HG03439 (cell line): ENCODE measurements around the gene CLSTN2.

ENCODE experiments used
- ATAC-seq: cut with Tn5 transposase; IDR thresholded peaks from one replicate; pipeline ENCODE4 v1.9.1; 2021; ENCODE audit warnings: mild to moderate bottlenecking, moderate library complexity; ENCODE audit not compliant: unreplicated experiment

CLSTN2 gene

DNA sequence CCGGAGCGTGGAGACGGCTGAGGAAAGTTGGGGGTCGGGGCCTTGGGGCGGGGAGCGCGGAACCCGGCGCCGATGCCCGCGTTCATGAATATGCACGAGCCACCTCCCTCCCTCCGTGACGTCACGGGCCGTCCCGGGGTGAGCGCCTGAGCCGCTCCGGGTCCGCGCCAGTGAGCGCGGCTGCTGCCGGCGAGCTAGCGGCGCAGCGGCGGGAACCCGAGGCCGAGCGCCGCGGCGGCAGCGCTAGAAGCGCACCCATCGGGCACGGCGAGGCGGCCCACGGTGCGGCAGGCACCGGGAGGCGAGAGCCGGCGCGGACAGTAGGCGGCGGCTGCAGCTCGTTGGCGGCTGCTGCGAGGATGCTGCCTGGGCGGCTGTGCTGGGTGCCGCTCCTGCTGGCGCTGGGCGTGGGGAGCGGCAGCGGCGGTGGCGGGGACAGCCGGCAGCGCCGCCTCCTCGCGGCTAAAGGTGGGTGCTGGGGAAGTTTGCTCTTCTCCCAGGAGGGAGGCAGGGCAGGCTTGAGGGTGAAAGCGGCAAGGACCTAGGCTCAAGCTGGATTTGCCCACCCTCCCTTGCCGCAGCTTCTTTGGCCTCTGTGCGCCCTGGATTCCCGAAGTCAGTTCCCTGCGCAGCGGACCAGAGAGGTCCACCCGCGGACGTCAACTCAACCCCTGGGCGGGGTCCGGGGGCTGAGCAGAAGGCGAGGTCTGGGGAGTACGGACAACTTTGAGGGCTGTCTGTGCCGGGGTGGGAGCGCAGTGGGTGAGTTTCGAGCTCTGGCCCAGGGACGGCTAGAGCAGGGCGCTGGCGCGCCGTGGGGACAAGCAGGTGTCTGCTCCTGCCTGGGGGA lies at the start of gene CLSTN2:
Gene CLSTN2 (plus strand): TSS at position 170 of the 850 bp plus-strand sequence.
- ATAC-seq, result peak; percentile 66

DNA sequence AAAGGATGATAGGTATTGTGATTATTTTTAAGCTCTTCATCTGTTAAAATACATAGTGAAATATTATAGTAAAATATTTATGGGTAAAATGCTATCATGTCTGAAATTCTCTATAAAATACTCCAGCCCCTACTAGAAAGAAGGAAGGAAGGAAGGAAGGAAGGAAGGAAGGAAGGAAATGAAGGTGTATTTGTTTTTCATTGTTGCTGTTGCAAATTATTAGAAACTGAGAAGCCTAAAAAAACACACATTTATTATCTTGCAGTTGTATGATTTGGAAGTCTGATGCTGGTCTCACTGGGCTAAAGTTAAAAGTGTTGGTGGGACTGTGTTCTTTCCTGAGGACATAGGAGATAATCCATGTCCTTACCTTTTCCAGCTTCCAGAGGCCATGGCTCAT lies 47.6 kb upstream of the CLSTN2 start:
- ATAC-seq, result no peak

DNA sequence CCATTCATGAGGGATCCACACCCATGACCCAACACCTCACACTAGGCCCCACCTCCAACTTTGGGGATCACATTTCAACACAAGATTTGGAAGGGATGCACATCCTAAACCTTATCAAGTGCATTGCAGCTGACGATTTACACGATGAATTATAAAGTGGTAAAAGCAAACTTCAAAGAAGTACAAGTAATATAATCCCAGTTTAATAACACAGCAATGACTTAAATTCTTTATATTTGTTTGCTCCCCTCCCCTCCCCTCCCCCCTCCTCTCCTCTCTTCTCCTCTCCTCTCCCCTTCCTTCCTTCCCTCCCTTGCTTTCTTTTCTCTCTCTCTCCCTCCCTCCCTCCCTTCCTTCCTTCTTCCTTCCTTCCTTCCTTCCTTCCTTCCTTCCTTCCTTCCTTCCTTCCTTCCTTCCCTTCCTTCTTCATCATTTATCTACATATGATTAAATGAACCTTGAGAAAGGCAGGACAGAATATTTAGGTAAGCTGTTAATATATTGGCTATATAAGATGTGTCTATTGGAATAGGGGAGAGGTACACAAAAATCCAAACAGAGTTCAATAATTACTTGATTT lies 46.3 kb upstream of the CLSTN2 start:
- ATAC-seq, result no peak

DNA sequence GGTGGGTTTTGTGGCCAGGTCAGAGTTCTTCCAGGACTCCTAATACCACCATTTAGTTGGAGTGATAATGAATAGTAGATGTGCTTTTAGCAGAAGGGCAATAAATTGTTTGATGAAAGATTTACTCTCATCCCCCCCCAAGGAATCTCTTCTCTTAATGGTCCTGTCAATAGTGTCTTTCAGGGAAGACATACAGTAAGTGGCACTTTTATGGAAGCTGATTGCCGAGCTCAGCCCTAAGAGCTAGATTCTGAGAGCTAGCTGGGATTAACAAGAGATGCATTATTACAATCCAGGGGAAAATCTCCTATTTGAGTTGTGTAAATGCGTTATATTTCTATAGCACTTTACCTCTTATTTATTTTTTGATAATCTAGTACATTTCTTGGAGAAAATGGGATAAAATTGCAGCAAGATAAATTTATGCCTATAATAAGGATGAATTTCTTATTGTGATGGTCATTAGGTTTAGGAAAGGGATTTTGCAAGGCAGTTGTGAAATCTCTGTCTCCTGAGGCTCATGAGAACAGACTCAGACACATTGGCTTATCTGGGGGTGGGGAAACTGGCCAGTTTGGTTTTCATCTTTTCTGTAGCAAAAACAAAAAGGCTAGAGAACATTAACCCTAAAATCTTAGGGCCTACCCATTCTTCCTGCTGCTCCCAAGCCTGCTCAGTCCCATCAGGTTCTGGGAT lies 41.6 kb upstream of the CLSTN2 start:
- no peak for ATAC-seq

DNA sequence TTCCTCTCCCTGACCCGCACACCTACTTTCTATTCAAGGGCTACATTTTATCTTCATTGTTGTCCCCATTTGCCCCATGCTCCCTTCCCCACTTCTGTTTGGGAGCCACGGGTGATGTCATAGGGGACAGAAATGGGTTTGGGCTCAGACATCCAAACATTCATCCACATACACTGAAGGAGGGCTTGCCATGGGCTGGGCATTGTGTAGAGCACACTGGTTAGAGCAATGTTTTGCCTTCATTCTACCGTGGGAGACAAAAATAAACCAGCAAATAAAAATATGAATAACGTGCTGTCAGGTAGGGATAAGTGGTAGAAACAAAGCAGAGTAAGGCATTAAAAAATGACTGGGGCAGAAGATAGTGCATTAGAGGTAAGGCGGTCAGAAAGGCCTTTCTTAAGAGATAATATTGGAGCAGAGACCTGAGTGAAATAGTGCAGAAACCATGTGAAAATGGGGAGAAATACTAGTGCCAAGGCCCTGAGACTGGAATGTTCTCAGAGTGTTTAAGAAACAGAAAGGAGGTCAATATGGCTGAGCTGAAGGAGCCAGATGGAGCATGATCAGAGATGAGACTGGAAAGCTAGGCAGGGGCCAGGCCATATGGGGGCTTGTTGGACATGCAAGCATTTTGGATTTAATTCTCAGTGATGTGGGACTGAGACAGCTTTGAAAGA lies 40.9 kb upstream of the CLSTN2 start:
- ATAC-seq, result no peak

DNA sequence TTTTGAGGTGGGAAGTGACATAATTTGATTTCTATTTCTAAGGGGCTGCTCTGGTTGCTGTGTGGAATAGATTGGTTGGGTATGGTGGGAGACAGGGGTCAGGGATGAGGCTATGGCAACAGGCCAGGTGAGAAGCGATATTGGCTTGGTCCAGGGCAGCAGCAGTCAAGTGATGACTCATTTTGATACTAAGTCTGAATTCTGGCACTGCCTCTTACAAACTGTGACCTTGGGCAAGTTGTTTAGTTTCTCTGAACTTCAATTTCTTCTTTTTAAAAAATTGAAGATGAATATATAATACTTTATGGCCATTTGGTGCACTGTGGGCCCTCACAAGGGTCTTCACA lies 40.4 kb upstream of the CLSTN2 start:
- no peak for ATAC-seq

DNA sequence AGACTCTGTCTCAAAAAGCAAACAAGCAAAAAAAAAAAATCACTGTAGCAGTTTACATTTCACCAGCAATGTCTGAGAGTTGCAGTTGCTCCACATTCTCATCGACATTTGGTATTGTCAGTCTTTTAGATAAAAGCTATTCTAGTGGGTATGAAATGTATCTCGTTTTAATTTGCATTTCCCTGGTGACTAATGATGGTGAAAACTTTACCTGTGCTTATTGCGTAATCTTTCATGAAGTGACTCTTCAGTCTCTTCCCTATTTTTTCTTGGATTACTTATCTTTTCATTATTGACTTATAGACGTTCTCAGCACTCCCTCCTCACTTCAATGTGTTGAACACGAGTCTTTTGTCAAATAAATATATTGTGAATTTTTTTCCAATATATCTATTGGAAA lies 37.2 kb upstream of the CLSTN2 start:
- no peak for ATAC-seq

DNA sequence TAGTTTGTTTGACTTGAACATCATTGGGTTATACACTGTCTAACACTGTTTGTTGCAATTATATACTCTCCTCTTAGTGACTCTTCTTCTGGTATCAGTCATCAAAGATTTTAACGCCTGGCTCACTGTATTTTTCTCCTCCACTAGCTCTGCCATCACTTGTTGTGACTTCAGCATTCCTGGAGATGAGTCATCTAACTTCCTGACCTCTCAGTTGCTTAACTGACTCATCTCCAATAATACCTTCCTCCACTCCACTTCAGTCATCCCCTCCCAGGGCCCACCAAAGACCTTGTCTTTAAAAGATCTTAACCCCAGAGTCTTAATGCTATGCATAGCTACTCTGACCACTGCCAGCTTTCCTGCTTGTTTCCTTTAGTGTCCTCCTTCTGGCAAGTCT lies 28.6 kb upstream of the CLSTN2 start:
- no peak for ATAC-seq

DNA sequence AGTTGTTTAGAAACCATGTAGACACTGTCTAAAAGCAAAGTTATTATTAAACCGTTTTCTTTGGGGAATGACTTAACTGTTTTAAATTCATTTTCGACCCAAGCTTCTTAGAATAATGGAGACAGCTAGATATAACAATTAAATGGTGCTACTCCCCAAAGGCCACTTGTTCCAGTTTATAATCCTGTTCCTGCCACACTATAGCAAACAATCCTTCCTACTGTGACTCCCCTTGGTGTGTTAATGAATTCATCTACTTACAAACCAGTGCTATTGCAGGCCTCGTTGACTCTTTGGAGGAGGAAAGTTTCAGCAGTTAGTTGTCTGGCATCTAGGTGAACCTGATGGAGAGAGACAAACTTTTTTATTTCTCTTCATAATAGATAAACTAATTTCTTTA lies 25.2 kb upstream of the CLSTN2 start:
- ATAC-seq, result no peak

DNA sequence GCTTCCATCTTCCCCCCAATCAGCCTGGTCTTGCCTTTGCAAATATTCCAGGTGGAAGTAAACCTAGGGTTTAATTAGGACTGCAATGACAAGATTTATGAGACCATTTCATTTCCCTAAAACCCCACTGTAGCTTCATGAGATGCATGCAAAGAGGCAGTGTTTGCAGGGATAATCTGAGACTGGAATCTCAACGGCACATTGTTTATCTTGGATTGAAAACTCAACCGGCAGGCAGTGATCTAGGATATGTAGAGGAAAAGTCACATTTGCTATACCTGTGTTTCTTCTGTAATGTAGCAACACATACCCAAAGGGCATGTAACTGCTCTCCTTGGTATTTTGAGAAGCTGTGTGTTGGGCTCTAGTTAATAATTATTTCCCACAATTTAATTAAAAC lies 18.7 kb upstream of the CLSTN2 start:
- no peak for ATAC-seq

DNA sequence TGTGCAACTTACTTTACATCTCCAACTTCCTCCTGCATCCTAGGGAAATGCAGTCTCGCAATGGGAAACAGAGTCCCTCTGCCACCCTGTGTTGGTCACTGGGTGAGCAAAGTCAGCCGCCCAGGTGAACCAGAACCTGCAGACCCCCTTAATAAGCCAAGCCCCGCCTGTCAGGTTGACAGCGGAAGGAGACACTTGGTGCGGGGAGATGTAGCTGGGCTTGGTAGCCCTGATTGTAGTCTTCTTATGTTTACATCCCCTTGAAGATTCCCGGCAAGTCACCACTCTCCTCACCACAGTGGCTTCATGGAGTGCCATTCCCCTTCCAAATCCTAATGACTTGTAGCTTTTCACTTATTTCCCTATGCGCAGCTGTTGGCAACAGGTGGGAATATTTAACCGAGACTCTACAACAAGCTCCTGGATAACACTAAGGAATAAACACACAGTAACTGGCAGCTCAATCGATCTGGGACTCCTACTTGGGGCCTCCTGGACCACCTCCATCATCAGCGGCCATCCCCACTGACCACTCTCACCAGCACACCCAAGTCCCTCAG lies 17.7 kb upstream of the CLSTN2 start:
- no peak for ATAC-seq

DNA sequence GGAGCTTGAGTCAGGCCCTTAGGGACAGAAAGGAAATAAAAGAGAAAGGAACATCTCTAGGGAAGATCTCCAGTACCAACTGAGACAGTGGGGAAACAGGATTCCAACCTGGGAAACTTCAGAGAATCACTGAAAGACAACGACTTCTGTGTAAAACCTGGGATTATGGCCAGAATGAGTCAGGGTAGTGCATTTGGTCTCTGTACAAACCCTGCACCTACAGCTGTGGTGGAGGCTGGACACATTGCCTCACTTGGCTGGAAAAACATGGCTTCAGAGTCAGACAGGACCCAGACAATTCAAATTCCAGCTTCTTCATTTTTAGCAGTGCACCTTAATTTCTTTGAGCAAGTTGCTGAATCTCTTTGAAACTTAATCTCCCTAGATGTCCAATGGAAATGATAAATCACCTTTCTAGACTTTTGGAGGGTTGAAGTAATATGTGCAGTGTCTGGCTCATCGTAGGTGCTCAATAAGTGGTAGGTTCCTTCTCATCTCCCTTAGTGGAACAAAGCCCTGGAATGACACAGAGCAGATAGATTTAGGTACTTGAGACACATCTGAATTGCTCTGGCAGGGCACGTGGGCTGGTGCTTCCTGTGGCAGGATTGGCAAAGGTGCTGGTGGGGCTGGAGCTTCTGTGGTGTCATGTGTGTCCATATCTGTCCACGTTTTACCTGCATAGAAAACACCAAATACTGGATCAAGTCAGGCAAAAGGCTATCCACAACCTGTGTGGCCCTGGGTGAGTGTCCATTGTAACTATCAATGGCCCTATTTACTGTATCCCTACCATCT lies 6.1 kb upstream of the CLSTN2 start:
- no peak for ATAC-seq

DNA sequence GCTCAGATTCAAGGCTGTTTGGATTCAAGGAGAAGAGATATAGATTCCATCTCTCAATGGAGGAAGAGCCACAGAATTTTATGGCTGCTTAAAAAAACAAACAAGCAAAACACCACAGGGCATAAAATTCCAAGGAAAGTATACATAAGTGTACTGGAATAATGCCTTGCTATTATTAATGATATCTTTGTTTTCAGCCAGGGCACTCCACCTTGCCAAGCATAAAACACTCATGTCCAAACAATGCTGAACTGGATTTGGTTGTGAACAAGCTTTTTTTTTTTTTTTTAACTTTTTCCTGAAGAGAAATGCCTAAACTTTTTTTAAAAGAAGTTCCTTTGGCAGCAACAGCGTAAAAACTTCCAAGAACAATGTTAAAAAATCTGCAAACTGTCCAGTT lies 4.8 kb upstream of the CLSTN2 start:
- no peak for ATAC-seq

DNA sequence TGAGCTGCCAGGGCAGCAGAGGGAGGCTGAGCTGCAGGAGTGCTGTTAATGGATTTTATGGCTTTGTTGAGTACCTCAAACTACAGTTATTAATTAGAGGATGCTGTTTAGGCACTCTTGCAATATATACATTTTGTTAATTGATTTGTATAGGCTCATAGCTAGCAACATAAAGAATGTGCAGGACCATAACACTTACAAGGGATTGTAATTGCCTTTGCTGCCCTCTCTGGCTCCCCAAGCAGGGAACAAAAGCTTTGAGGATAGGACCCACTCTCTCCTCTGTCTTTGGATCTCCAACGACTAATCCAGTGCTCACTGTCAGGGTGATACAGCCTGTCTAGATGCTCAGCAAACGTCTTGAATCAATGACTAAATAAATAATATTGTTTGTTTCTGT lies 1.2 kb upstream of the CLSTN2 start:
- no peak for ATAC-seq

DNA sequence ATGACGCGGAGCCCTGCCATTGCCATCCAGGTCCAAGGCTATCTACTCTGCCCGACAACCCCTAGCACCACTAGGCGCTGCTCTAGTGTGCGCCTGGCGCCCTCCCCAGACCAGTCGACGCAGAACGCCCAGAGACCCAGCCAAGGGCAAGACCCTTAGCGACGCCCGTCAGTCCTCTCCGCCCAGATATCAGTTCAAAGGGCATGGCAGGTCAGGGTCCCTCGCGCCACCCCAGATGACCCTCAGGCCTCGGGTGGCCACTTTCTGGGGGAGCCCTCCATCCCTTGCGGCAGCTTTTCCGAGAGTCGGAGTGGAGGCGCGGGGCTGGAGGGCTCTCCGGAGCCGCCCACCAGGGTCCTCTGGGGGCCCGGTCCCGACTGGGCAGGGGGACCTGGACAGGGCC lies 371 bp upstream of the CLSTN2 start:
- peak; percentile 30 for ATAC-seq

DNA sequence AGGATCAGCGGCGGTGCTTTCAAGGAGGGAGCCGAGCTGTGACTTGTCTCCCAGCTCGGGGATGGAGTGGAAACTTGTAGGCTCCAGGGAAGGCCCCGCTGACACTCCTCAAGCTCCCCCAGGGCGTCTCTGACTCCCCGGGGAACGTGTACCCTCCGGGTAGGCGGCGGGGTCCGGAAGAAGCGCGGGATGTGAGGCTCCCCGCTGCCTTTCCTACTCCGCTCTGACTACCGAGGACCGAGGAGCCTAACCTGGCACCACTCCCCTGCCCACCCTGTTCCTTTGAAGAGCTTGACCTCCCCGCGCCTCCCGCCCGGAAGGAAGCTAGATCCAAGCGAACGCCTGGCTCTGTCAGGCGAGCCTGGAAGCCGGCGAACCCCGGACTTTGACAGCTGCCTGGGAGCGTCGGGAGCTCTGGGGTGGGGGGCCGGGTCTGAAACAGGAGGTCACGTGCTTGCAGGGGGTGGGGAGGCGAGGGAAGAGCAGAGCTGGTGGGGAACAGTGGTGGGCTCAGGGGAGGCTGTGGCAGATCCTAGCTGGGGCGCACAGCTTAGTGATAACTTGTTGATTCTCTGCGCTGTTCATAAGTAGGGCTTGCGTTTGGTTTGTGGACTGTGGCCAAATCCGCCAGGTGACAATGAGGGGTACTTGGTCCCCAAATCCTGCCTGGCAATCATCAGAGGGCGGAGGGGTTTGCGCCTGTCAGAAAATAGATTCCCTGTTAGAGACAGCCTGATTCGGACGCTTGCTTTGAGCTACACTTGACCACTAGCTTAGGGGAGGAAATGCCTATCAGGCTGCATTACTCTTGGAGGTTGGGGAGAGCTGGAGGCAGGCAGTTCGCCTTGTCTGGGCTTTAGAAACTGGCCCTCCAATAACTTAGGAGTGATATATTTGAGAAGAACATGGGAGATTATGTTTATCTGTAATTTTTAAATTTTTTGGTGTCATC lies 1.2 kb downstream of the CLSTN2 start:
- no peak for ATAC-seq

DNA sequence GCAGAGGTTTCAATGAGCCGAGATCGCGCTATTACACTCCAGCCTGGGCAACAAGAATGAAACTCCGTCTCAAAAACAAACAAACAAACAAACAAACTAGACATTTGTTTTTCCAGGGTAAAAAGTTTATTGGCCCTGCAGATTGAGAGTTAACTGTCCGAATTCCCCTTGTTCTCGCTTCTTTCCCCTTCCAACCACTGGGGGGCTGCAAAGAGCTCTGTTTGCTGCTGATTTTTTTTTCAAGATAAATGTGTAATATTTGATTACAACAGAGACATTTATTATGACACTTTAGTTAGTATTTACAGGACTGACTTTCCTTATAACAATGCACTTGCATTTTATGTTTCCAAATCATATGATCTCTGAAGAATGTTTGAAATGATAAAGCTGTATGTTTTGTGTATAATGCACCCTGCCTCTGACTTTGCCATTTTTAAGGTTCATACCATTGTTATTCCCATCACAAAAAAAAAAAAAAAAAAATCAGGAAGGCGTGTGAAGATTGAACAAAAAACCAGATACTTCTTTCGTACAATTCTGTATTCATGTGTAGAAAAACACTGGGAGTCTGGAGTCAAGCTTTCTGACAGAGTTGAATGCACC lies 2.8 kb downstream of the CLSTN2 start:
- ATAC-seq, result no peak

DNA sequence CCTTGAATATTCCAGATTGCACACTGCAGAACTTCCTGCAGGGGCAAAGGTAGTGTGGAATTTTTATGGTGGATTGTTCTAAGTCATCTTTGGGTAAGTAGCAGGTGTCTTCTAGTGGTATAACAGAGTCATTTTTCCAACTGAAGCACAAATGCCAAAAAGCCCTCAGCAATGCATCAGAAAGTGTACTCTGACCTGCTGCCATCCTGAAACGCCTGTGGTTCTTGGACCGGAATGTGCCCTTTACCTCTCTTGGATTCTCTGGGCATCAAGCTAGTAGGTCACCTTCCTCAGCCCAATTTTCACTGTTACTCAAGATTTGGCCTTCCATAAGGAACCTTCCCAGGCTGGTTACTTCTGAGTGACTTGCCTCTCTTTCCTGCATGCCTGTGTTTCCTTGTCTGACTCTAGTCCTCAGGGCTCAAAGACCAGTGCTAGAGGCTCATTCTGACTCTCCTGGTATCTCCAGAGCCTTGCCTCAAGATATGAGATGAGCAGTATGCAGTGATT lies 4.8 kb downstream of the CLSTN2 start:
- no peak for ATAC-seq

DNA sequence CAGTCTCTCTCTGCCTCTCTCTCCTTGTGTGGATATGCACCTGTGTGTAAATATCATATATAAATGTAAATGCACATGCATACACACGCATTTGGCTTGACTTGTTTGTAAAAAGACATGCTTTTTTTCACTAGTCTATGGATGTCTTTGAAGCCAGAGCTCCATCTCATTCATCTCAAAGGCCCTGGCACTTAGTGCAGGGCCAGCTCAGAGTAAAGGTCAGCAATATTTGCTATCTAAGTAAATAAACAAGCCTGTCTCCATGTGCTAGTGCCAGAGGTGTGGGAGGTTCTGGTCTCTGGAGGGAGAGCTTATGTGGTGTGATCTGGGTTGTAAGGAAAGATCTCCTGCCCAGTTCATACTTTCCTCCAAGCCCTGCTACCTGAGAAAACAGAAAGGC lies 5.6 kb downstream of the CLSTN2 start:
- ATAC-seq, result no peak
